Glutamatergic neuron (in vitro differentiated cells): ENCODE results near the gene FAM133A. TPM values are rescaled to one million over a fixed set of nuclear protein-coding genes. Genes with fewer than 3 reads are reported as not detected.

ENCODE experiments used
- DNase-seq: peaks from one replicate; pipeline ENCODE4 v3.0.0; 2022
- H3K27ac Mint-ChIP-seq: one replicate; pipeline ENCODE4 v1.8.0; 2020; ENCODE audit warnings: mild to moderate bottlenecking, mixed read lengths, inconsistent platforms; ENCODE audit not compliant: unreplicated experiment
- H3K27me3 Mint-ChIP-seq: one replicate; pipeline ENCODE4 v1.8.0; 2020; ENCODE audit warnings: mild to moderate bottlenecking, moderate library complexity, mixed read lengths, inconsistent platforms; ENCODE audit not compliant: unreplicated experiment
- H3K36me3 Mint-ChIP-seq: one replicate; pipeline ENCODE4 v1.8.0; 2020; ENCODE audit warnings: mild to moderate bottlenecking, mixed read lengths, inconsistent platforms; ENCODE audit not compliant: unreplicated experiment
- H3K4me1 Mint-ChIP-seq: one replicate; pipeline ENCODE4 v1.8.0; 2020; ENCODE audit warnings: mild to moderate bottlenecking, low read depth, mixed read lengths, inconsistent platforms; ENCODE audit not compliant: unreplicated experiment
- H3K4me3 Mint-ChIP-seq: one replicate; pipeline ENCODE4 v1.8.0; 2020; ENCODE audit warnings: mild to moderate bottlenecking, mixed read lengths, inconsistent platforms; ENCODE audit not compliant: unreplicated experiment
- H3K9me3 Mint-ChIP-seq: one replicate; pipeline ENCODE4 v1.8.0; 2020; ENCODE audit warnings: mild to moderate bottlenecking, moderate library complexity, mixed read lengths, inconsistent platforms; ENCODE audit not compliant: unreplicated experiment
- CTCF ChIP-seq: fragments of 200-600 bp; sonication (generic); IDR thresholded peaks from one replicate; pipeline ENCODE4 v1.5.0; 2021; ENCODE audit not compliant: partially characterized antibody, unreplicated experiment
- long read RNA-seq: library from polyadenylated mRNA; unstranded; transcript quantifications from one replicate; pipeline ENCODE4 v2.0.0, GENCODE V29; 2020; ENCODE audit not compliant: unreplicated experiment
- total RNA-seq: library from RNA; stranded (reverse); fragmentation: NEBNext Ultra II Directional; extraction: Animal tissue kit (Norgen Biotek cat#: 25700); gene quantifications from one replicate; pipeline ENCODE4 v1.2.1, GENCODE V29; 2021; ENCODE audit not compliant: unreplicated experiment

FAM133A gene
- 0.39 TPM for total RNA-seq
- long read RNA-seq, result 0 reads

- Mint-ChIP-seq H3K4me3 (peak within 1 kb of the TSS; percentile 97), H3K27me3 (no peaks in the 10 kb centered on the region), H3K36me3 (no peaks in the 10 kb centered on the region), H3K27ac (peak within 1 kb of the TSS; percentile 98), H3K9me3 (peaks cover 2% of the 10 kb centered on the region), H3K4me1 (no peaks in the 10 kb centered on the region)
- TF ChIP-seq CTCF, result no peak
- DNase-seq, result no peak
Measured at GRCh38 chrX:93673869-93674271, at the start of gene FAM133A. Gene FAM133A, plus strand, starts transcription at chrX:93674206. Its CDS starts 35,214 bp downstream, at chrX:93709420.

DNA sequence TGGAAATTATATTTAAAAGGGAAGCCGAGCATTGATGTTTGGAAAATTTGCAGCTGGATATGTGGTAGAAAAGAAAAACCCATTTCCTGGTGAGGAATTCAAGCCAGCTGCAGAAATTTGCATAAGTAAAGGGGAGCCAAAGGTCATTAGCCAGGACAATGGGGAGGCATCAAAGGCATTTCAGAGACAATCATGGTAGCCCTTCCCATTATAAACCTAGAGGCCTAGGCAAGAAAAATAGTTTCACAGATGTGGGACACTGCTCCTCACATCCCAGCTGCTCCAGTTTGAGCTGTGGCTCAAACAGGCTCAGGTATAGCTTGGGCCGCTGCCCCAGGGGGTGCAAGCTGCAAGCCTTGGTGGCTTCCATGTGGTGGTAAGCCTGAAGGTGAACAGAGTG, 36.4 kb upstream of the FAM133A start:
- TF ChIP-seq CTCF, result no peak
- H3K4me1 Mint-ChIP-seq, result no peaks in the 10 kb centered on the region
- DNase-seq, result no peak

GRCh38 chrX:93649381-93649780, 24.6 kb upstream of the FAM133A start:
- H3K27ac Mint-ChIP-seq, result no peak overlapping the region
- TF ChIP-seq CTCF, result no peak

More for the DNA sequence above, 36.4 kb upstream of the FAM133A start:
- no peaks in the 10 kb centered on the region for H3K36me3 Mint-ChIP-seq
- no peak overlapping the region for H3K27ac Mint-ChIP-seq
- H3K4me3 Mint-ChIP-seq, result no peak overlapping the region
- H3K27me3 Mint-ChIP-seq, result no peaks in the 10 kb centered on the region
- no peaks in the 10 kb centered on the region for H3K9me3 Mint-ChIP-seq

GRCh38 chrX:93660575-93660974, 13.4 kb upstream of the FAM133A start:
- no peak for DNase-seq
- H3K4me1 Mint-ChIP-seq, result no peaks in the 10 kb centered on the region
- TF ChIP-seq CTCF, result no peak
- peaks cover 2% of the 10 kb centered on the region for H3K9me3 Mint-ChIP-seq
- H3K4me3 Mint-ChIP-seq, result no peak overlapping the region
- no peaks in the 10 kb centered on the region for H3K27me3 Mint-ChIP-seq
- H3K27ac Mint-ChIP-seq, result no peak overlapping the region
- no peaks in the 10 kb centered on the region for H3K36me3 Mint-ChIP-seq

More at GRCh38 chrX:93649381-93649780, 24.6 kb upstream of the FAM133A start:
- DNase-seq, result no peak
- Mint-ChIP-seq H3K36me3 (no peaks in the 10 kb centered on the region), H3K27me3 (no peaks in the 10 kb centered on the region), H3K9me3 (no peaks in the 10 kb centered on the region), H3K4me1 (no peaks in the 10 kb centered on the region), H3K4me3 (no peak overlapping the region)

DNA sequence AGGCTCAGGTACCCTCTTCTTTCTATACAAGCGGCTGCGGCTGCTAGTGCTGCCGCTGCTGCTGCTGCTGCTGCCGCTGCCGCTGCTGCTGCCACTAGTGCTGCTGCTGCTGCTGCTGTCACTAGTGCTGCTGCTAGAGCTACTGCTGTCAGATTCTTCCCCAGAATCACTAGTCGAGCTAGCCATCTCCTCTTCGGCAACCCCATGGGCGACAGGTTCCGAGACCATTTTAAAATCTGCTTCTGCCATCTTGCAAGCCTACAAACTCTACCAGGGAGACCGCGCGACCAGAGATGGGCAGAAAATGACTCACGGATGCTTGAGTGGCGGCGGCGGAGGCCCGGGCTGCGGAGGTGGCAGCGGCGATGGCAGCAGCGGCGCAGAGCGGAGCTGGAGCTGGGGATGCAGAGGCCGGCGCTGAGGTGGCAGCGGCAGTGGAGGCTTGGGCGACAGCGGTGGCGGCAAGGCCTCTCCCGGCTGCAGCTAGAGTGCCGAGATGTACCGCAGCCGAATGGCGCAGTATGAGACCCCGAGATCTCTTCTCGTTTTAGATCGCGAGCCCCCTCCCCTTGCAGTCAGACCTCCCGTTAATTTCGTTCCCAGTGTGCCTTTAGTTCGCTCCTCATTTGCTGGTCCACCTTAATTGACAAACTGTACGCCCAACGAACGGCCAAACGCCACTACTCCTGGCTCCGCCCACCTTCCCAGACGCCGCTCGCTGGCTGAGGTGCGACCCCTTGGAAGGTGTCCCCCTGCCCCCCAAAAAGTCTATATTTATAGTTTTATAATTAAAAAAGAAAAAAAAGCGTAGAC, 744 bp upstream of the FAM133A start, which contains the start of gene NAP1L3:
NAP1L3 (minus strand) TSS at position 523 of the 813 bp plus-strand sequence; CDS start at position 249, 274 bp downstream.
- H3K36me3 Mint-ChIP-seq, result no peaks in the 10 kb centered on the region
- no peak for TF ChIP-seq CTCF

More for the DNA sequence above, 744 bp upstream of the FAM133A start, which contains the start of gene NAP1L3:
- peak within 1 kb of the TSS; percentile 97 for H3K4me3 Mint-ChIP-seq
- H3K9me3 Mint-ChIP-seq, result peaks cover 2% of the 10 kb centered on the region
- H3K27me3 Mint-ChIP-seq, result no peaks in the 10 kb centered on the region
- DNase-seq, result peak; percentile 76
- H3K27ac Mint-ChIP-seq, result peak within 1 kb of the TSS; percentile 98
- no peaks in the 10 kb centered on the region for H3K4me1 Mint-ChIP-seq
